Measurements from ENCODE around the gene SNRPN.
"Not testable (repeated sequence)": the region's sequence is repeated elsewhere in the genome, so short reads cannot be mapped to it uniquely, and the experiment has no call there.

SNRPN gene

GRCh38 chr15:24971052-24971451 is 16.3 kb downstream of the SNRPN start:
- no peak for DNase-seq (ENCODE audit: low read depth in 2 of 2)

DNA sequence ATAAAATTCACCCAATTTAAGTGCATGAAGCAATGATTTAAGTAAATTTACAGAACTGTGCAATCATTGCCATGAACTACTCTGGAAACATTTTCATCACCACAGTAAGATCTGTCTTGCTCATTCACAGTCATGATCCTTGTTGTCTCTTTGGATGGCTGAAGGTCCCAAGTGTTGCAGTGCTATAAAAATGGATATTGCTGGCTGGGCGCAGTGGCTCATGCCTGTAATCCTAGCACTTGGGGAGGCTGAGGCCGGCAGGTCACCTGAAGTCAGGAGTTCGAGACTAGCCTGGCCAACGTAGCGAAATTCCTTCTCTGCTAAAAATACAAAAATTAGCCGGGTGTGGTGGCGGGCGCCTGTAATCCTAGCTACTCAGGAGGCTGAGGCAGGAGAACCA is 17.0 kb downstream of the SNRPN start:
- no peak for DNase-seq (ENCODE audit: low read depth in 2 of 2)

DNA sequence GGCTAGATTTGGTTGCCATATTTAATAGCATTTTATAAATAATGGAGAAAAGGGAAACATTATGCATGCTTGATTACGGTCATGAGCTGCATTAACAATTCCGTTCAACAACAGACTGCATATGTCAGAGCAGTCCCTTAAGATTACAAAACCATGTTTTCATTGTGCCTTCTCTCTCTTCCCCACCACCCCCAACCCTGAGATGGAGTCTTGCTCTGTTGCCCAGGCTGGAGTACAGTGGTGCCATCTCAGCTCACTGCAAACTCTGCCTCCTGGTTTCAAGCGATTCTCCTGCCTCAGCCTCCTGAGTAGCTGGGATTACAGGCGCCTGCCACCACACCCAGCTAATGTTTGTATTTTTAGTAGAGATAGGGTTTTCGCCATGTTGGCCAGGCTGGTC is 17.9 kb downstream of the SNRPN start:
- DNase-seq (ENCODE audit: low read depth in 2 of 2): not testable (repeated sequence)

DNA sequence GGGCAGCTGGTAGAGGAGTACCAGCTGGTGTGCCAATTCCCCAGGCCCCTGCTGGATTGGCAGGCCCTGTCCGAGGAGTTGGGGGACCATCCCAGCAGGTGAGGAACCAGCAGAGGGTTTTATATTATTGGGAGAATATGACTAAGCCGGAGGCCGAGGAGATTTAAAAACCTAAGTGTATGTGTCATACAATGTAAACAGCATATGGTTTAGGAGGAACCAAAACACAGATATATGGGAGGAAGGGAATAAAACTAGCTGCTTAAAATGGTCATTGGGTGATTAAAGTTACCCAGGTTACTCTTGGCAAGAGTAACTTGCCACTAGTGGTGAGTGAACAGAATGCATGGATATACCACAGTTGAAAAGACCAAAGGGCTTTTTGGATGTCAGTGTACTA is 22.1 kb downstream of the SNRPN start:
- DNase-seq (ENCODE audit: low read depth in 2 of 2): no peak

GRCh38 chr15:24977686-24978085 is 22.9 kb downstream of the SNRPN start:
- no peak for DNase-seq (ENCODE audit: low read depth in 2 of 2)

GRCh38 chr15:24985224-24985623 is 30.4 kb downstream of the SNRPN start:
- DNase-seq (ENCODE audit: low read depth in 2 of 2): no peak

- no peak for DNase-seq (ENCODE audit: low read depth in 2 of 2)
Measured at GRCh38 chr15:24986653-24987052, 31.9 kb downstream of the SNRPN start.

DNA sequence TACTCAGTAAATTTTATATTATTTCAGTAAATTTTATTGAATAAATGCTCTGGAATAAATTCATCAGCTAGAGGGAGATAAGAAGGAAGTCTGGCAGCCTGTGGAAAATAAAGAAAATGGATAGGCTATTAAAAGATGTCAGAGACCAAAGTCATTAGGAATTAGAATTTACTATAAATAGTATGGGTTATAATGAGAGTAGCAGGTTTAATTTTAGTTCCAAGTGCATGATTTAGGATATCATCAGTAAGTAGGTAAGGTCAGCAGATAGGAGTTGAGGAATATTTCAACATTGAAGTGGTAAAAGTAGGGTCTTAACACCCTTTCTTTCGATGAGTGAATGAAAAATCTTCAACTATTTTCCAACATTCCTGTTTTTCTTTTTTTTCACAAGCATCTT is 64.6 kb downstream of the SNRPN start:
- no peak for DNase-seq (ENCODE audit: low read depth in 2 of 2)

- DNase-seq (ENCODE audit: low read depth in 2 of 2): no peak
Measured at GRCh38 chr15:25022233-25022632, 67.4 kb downstream of the SNRPN start.
